GM18909 (cell line): ENCODE measurements around the gene VSIG1.
A peak's percentile ranks its signal among the peaks of the same experiment; 100 is the strongest.

Source experiments
- ATAC-seq: cut with Tn5 transposase; IDR thresholded peaks from one replicate; pipeline ENCODE4 v1.9.1; 2021; ENCODE audit warnings: mild to moderate bottlenecking; ENCODE audit not compliant: unreplicated experiment, poor library complexity

The VSIG1 gene

GRCh38 chrX:108044554-108045256 lies at the start of gene VSIG1:
Gene VSIG1 (plus strand): TSS chrX:108045065. CDS start chrX:108045131, 66 bp downstream.
- ATAC-seq: no peak

DNA sequence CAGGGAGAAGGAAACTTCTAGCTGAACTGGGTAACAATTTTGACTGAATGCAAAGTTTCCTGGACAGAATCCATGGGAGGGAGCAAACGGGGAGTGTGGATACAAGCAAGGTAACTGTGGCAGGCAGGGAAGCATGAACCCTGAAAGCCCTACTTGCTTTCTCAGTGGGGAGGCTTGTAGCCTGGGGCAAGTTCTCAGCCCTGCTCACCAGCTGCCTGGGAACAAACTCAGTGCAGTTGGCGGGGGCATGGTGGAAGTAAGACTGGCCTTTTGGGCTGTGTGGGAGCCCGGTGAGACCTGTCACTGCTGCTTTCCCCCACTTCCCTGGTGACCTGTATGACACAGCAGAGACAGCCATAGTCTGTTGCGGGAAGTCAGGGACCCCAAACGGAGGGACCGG lies 48.7 kb upstream of the VSIG1 start:
- ATAC-seq: no peak

- ATAC-seq: peak; percentile 25
Measured at GRCh38 chrX:108000751-108001150, 44.1 kb upstream of the VSIG1 start.

DNA sequence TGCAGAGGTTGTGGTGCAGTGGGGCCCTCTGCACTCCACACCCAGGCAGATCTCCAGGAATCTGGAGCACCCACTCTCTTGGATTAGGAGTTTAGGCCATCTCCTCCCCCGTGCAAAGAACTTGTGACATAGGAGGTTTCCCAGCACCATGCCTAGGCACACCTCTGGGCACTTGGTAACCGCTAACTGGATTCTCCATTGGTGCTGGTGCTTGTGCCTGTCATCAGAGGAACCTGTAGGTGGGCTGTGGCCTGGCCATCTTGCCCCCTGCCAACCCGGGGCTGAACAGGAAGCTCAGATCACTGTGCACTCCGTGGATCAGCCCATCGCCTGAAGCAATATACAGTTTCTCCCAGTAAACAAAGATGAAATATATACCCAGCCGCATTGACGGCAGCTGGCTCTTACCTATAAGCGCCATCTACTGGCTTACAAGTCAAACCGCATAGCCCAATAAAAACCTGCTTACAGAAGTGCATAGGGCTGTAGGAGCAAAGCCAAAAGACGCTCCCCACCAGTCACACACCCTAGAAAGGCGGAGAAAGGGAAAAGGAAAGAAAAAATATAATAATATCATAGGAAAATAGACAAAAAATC lies 43.5 kb upstream of the VSIG1 start:
- peak; percentile 92 for ATAC-seq

DNA sequence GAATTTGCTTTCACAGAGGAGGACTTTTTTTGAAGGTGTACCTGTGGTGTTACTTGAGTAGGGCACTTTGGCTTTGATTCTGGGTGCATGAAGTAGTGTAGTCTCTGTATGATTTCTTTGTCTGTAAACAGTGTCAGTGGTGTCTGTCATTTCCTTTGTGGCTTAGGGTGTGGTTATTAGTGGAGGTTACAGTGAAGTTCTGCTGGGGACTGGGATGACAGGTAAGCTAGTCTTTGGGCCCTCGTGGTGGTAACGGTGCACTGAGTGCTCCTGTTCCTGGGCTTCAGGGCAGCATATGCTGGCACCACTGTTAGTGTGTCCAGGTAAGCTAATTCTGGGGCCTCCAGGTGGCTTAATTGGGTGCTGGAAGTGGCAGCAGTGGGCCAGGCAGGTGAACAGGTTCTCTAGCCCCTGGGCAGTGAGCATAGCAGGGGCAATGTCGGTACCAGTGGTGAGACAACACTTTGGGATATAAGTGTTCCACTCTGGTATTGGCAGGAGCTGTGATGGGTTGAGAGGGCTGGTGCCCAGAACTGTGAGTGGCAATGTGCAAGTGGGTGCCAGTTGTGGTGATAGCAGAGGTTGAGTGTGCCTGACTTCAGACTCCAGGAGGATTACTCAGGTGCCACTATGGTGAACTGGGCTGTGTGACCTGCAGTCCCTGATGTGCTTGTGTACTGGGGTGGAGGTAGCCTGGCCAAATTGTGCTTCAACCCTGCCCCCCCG lies 26.0 kb upstream of the VSIG1 start:
- ATAC-seq: no peak

- no peak for ATAC-seq
Measured at GRCh38 chrX:108019382-108019875, 25.4 kb upstream of the VSIG1 start.

DNA sequence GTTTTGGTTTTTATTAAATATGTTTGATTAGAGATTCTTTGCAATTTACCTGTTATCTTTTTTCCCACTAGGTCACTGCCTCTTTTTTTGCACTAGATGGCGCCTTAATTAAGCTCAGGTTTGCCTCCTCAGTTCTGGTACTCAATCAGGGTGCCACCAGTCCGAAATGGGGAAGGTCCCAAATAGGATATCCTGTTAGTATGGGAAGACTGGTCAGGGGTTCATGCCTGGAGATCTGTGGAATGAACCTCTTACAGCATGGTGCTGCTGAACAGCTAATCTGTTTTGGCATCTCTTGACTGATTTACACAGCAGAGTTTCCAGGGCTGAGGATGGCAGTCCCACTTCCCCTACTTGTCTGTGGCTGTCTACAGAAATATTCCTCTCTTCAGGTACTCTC lies 24.2 kb upstream of the VSIG1 start:
- ATAC-seq: peak; percentile 60

DNA sequence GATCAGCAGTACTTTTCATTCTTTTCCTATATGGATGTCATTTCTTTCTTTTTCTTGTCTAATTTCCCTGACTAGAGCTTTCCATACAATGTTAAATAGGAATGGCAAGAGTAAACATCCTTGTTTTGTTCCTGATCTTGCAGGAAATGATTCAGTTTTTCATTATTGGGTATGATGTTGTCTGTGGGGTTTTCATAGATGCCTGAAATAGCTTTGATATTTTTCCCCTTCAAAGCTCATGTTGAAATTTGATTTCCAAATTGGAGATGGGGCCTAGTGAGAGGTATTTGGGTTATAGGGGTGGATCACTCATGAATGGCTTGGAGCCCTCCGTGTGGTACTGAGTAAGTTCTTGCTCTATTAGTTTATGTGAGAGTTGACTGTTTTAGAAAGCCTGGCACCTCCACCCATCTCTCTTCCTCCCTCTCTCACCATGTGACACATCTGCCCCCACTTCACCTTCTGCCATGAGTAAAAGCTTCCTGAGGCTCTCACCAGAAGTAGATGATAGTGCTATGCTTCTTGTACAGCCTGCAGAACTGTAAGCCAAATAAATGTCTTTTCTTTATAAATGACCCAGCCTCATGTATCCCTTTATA lies 22.3 kb upstream of the VSIG1 start:
- ATAC-seq: no peak

- ATAC-seq: no peak
Measured at GRCh38 chrX:108025376-108025775, 19.5 kb upstream of the VSIG1 start.

GRCh38 chrX:108025954-108026600 lies 18.8 kb upstream of the VSIG1 start:
- no peak for ATAC-seq

- no peak for ATAC-seq
Measured at GRCh38 chrX:108028854-108029253, 16.0 kb upstream of the VSIG1 start.

DNA sequence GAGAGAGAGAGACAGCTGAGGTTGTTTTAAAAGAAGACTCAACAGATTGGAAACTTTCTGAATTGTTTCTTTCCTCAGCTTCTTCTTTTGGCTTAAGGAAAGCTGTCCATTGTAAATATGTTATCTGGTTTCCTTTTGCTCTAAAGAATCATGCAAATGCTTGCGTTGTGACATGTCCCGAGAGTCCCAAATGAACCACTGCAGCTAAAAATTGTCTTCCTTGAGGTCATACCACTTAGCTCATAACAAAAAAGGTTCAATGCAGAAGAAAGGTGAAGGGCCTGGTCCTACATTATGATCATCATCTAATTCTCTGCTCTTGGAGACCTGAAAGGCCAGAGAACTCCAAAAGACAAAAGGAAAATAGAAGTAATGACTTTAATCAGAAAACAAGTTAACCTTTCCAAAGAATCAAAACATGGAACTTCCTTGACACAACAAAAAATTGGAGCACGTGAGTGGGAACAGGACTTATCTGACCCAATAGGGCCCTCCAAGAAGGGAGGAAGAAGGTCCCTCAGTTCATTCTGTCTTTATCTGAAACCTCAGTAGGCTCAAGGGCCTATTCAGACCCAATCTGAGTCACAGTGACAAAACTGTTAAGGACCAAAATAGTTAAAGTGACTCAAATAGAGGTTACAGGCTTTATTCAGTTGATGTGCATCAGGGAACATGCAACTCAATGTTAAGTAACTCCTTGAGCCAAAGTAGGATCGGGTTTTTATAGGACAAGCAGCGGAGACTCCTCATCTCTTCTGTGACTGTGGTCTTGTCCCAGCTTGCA lies 14.7 kb upstream of the VSIG1 start:
- ATAC-seq: peak; percentile 37

DNA sequence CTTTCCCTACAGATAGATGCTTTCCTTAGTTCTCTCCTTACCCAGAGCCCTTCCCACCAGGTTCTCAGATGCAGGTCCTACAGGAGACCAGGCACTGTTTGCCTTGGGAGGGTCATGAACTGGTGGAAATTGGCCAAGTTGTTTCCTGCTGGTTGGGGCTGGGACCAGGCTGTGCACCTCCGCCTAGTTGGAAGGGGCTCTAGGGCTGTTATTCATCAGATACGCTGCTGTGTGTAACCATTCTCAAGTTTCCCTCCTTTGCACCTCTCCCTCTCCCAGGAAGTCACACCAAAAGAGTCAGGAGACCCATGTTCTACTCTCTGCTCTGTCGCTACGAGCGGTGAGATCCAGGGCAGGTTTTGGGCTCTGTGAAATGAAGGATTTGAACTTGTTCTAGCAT lies 11.9 kb upstream of the VSIG1 start:
- ATAC-seq: no peak

DNA sequence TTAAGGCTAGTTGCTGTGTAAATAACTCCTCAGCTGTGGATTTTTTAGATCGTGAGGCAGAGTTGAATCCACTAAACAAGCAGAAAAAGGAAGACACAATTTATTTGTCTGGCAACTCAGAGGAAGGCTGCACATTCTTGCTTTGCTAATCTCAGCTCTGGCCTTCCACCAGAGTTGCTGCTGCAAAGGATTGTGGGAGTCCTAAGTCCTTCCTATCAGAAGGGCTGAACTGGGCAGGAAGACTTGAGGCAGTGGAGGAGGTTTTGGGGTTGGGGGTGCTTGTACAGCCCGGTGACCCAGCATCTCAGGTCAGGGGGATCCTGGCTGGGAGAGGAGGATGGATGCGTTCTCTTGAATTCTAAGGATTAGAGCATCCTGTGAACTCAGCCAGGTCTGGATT lies 11.0 kb upstream of the VSIG1 start:
- no peak for ATAC-seq

GRCh38 chrX:108034725-108035124 lies 10.1 kb upstream of the VSIG1 start:
- no peak for ATAC-seq

GRCh38 chrX:108036298-108036973 lies 8.4 kb upstream of the VSIG1 start:
- ATAC-seq: no peak

- no peak for ATAC-seq
Measured at GRCh38 chrX:108049649-108050048, 4.8 kb downstream of the VSIG1 start.

DNA sequence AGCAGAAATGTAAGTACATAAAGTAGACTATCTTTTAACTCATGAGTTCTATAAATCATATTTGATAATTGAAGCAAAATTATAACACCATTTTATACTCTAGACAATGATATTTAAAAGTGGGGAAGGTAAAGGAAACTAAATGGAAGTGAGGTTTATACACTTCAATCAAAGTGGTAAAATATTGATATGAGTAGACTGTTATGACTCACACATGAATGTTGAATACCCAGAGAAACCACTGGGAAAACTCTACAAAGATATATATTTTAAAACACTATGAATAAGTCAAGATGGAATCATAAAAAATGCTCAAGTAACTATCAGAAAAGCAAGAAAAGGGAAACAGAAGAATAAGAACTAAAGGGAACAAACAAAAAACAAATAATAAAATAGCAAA lies 8.4 kb downstream of the VSIG1 start:
- no peak for ATAC-seq

DNA sequence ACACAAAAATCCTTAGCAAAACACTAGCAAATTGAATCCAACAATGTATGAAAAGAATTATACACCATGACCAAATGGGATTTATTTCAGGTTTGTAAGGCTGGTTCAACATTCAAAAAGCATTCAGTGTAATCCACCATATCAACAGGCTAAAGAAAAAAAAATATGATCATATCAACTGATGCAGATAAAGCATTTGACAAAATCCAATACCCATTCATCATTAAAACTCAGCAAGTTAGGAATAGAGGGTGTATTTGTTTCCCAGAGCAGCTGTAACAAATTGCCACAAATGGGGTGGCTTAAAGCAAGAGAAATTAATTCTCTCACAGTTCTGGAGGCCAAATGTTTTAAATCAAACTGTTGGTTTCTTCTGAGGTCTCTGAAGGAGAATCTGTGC lies 10.7 kb downstream of the VSIG1 start:
- ATAC-seq: no peak
